HG03060 (cell line): Measurements from ENCODE around the gene TCP11L1.
"Not testable (repeated sequence)": the region's sequence is repeated elsewhere in the genome, so short reads cannot be mapped to it uniquely, and the experiment has no call there.

Experiments used
- ATAC-seq: cut with Tn5 transposase; IDR thresholded peaks from one replicate; pipeline ENCODE4 v1.9.1; 2021; ENCODE audit warnings: low read depth, moderate number of reproducible peaks; ENCODE audit not compliant: unreplicated experiment

TCP11L1 gene

DNA sequence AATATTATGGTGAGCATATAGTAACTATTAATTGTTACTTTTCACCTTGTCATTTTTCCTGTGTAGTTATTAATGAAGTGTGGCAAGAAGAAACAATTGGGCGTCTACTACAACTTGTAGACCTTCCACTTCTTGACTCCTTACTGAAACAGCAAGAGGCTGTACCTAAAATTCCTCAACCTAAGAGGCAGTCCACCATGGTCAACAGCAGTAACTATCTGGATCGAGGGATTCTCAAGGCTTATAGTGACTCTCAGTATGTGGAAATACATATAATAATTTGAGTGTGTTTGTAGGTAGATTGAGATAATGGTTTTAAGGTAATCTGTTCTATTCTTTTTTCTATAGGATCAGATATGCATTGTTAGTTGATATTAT, 10.8 kb upstream of the TCP11L1 start:
- ATAC-seq, result no peak

DNA sequence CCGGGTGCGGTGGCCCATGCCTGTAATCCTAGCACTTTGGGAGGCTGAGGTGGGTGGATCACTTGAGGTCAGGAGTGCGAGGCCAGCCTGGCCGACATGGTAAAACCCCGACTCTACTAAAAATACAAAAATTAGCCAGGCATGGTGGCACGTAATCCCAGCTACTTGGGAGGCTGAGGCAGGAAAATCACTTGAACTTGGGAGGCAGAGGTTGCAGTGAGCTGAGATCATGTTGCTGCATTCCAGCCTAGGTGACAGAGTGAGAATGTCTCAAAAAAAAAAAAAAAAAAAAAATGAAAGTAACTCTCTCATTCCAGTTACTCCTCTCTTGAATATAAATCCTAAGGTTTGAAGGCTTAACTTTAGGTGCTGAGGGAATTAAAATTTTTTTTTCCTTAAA, 10.2 kb upstream of the TCP11L1 start:
- not testable (repeated sequence) for ATAC-seq

DNA sequence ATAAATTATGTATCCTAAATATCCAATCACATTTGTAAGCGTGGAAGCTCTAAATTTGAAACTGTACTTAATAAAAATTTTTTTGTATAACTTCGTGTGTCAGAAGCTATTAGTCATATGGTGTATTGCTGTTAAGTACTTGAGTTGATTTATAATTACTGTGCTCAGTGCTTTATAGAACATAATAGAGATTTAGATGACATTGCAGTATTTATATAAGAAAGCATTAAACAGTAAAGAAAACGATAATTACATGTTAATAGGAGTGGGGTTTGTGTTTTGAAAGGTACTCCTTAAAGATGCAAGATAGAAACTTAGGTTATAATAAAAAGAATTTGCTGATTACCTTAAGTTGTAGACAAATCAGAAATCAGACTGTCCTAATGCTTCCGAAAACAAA, 5.9 kb upstream of the TCP11L1 start:
- no peak for ATAC-seq

DNA sequence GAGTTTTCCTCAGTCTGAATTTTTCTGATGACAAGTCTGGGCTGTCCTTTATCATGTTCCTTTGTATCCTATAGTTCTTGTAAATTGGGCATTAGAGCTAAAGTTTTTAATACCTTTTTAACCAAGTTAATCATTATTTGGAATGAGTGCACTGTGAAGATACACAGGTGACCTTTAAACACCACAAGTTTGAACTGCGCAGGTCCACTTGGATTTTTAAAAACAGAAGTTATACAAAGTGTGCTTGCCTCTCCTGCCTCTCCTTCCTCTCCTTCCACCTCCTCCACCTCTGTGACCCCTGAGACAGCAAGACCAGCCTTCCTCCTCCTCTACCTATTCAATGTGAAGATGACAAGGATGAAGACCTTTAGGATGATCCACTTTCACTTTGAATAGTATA, 4.4 kb upstream of the TCP11L1 start:
- no peak for ATAC-seq

DNA sequence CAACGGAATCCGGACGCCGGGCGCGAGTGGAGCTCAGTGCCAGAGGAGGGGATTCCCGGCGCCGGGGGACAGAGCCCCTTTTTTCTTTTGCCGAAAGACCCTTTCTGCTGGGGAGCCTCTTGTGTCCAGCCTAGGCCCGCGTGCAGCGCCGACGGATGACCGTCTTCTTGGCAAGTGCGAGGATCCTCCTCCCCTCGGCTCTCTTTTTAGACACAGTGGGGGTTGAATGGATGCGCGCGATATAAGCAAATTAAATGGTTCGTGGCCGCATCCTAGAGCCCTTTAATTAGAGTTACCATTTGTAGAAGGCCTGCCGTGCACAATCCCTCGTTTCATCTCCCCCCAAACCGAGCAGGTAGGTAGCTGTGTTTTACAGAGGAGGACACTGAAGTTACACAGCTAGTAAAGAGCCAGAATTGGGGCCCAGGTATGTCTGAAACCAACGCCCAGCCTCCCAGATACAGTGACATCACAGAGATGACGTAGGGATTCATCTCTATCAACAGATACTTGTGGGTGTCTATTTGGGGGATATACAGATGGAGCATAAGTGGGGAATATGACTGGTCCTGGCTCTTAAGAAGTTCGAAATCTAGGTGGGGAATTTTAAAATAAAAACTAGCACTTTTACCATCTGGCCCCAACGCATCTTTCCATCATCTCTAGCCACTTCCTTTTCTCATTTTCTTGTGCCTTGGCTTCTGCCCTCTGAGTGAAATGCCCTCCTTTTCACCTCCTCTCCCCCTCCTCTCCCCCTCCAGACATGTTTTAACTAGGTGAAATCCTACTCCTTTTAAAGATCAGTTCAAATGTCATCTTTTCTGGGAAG, 875 bp downstream of the TCP11L1 start:
- ATAC-seq, result no peak

DNA sequence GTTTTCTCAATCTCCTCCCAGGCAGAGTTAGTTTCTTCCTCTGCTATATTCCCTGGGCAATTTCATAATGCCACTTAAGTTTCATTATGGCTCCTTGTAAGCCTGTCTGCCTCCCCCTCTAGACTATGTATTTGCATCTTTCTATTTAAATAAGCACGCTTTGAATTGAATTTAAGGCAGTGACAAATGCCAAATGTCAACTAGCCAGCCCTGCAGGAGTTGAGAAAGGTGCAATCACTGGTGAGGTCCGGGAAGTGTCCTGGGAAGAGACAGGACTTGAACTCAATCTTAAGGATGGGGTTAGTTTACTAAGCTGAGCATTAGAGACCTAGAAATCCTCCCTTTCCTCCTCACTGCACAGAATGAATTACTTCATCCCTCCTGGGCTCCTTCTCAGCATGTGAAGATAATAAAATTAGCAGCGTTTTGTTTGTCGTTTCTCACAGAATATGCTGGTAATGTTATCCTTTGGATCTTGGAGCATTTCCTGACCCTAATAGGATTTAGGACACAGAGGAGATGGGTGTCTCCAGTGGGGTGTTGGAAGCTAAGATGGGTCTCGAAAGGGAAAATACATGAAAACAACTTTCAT, 1.6 kb downstream of the TCP11L1 start:
- ATAC-seq, result no peak

DNA sequence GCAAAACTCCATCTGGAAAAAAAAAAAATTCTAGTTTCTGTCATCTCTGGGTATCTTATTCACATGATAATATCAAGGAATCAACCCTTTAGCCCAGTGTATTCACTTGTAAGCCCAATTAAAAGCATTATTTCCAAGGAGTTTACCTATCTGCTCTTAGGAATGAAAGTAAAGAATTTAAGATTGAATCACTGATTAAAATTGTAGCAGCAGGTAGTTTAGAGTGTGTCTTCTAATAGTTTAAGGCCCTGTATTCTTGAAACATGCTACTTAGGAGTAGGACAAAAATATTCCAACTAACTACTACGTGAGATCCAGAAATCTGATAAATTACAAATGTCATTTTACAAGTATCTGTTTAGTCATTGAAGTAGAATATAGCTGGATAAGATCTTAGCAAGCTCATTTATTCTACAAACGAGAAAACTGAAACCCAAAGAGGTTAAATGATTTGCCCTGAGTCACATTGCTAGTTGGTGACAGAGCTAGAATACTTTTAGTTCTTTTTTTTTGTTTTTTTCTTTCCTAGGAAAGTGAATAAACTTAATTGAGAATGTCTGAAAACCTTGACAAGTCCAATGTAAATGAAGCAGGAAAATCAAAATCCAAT, 4.0 kb downstream of the TCP11L1 start:
- ATAC-seq, result no peak

DNA sequence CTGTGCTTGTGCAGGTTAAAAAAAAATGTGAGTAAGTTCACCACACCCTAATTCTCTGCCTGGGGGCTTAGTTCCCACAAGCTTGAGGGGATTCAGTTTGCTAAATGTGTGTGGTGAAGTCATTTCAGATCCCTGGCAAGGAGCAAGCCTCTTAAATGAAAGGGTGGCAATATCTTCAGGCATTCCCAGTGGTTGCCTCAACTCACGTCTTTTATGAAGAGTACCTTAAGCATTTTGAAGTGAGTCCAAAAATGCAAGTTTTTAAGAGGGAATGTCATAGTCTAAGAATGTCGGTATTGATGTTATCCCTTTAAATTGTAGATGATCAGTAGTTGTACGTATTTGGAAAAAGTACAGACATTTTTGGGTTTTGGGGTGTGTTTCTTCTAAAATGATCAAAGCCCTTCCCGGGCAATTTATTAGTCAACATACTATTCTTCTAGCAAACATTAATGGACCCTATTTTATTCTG, 4.9 kb downstream of the TCP11L1 start:
- no peak for ATAC-seq

DNA sequence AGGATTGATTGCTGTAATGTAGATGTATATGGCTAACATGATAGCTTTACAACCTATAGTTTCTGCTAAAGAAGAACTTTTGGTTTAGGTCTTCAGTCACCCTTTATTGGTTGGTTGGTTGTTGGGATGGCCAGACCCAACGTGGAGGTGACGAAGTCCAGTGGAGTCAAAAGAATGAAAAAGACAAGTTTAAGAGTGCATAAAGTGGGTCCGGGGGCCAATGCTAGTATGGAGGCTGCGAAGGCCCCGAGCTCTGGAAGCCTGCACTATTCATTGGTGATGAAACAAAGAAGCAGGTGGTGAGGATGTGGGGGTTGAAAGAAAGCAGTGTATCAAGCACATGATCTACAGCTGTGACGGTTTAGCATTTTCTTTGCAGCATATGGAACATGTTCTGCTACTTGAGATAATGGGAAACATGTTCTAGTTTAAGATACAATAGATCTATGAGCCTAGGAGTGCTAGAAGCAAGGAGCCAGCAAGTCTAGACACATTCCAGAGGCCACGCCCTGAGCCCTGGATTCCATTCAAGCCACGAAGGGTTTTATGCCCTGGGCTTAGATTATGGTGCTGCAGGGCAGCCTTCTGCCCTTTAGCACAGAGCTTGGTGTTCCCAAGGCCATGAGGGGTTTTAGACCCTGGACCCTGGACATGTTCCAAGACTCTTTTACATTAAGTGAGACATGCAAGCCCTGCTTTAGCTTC, 6.3 kb downstream of the TCP11L1 start:
- ATAC-seq, result no peak

DNA sequence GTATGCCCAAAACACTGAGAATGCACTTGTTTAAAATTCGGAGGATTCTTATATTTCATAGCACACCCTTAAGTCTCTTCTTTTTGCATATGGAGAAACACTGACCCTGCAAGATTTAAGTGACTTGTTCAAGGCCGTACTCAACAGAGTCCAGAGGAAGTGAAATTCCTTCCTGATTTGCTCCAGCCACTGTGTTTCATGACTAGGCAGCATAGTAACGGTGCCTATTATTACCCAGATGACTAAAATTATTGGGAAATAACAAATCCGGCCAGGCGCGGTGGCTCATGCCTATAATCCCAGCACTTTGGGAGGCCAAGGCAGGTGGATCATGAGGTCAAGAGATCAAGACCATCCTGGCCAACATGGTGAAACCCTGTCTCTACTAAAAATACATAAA, 9.3 kb downstream of the TCP11L1 start:
- ATAC-seq, result not testable (repeated sequence)

DNA sequence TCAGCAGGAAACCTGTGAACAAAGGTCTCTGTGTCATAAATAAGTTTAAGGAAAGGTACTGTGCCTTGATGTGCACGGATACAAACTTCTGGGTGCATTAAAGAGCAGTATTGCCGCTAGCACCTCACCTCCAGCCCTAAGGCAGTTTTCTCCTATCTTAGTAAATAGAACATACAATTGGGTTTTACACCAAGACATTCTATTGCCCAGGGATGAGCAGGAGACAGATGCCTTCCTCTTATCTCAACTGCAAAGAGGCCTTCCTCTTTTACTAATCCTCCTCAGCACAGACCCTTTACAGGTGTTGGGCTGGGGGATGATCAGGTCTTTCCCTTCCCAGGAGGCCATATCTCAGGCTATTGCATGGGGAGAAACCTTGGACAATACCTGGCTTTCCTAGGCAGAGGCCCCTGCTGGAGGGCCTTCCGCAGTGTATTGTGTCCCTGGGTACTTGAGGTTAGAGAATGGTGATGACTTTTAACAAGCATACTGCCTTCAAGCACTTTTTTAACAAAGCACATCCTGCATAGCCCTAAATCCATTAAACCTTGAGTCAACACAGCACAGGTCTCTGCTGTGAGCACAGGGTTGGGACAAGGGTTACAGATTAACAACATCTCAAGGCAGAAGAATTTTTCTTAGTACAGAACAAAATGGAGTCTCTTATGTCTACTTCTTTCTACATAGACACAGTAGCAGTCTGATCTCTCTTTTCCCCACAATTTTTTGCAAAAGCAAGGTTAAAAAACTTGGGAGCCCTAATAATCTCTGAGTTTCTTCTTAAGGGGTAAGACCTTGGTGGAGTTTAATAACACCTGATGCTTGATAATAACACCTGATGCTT, 10.4 kb downstream of the TCP11L1 start:
- ATAC-seq, result not testable (repeated sequence)

DNA sequence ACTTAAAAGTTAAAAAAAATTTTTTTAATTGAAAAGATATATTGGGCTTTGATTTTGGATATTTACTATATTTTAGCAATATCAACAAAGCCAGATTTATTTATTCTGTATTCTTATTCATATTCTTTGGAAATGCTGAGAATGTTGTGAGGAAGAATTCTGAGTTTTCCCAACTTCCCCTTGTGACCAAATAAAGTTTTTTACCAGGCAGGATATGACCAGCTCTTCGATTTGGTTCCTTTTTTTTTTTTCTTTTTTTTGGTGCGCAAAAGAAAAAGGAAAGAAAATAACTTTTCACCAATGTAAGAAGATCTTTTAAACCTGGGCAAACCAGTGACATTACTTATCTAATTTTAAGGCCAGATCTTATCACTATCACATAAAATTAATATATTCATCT, 12.9 kb downstream of the TCP11L1 start:
- ATAC-seq, result no peak

DNA sequence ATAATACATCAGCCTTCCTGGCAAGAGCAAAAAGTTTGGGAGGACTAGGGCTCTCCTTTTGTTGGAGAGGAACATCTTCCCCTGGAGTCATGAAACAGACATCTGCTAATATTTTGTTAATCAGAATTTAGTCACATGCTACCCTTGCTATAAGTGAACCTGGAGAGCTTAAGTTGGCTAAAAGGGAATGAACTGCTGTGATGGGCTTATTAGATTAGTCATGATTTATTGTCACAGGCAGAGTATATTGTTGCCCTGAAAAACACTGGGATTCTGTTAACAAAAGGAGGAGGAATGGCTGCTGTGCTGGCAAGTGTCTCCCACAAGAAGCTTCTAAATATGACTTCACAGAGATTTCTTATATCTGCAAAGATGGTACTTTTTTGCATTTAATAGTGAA, 16.0 kb downstream of the TCP11L1 start:
- ATAC-seq, result no peak

DNA sequence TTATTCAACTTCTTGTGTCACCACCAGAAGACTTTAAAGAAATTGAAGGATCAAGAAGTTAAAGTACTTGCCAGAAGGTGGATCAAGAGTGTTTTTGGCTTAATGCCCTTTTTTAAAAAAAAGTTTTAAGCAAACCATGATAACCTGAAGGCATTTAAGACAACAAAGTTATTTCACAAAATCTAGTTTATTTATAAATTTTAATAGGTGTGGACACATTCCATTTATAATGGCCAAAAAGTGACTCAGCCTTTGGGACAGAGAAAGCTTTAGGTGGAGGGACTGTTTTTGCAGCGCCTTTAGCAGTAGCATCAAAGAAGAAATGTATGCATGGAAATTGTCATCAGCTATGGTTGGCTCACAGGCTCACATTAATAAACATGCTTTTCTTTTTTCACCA, 17.9 kb downstream of the TCP11L1 start:
- ATAC-seq, result no peak

DNA sequence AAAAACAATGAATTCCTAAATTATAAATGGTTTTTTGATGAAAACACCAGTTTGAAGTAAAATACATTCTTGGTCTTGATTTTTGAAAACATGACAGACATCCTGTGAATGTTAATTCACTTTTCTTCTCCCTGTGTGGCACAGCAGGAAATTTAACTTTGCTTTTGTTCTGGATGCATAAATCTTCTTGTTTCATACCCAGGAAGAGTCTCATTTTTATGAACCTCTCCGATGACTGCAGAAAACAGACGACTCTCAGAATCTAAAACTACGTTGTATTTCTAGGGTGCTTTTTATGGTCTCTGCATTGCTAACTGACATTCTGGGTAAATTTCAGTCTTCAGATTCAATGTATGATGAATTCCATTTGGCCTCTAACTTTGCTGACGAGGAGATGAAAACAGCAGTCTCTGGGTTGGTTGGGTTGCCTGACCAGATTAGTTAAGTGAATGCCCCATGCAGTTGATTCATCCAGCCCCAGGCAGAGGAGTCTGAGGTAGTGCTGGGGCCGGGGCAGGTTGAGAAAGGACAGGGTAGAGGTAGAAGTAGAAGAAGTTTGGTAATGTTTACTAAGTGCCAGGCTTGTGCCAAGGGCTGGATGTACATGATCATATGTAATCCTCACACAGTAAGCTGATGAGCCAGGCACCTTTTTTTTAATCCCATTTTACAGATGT, 20.1 kb downstream of the TCP11L1 start:
- no peak for ATAC-seq

DNA sequence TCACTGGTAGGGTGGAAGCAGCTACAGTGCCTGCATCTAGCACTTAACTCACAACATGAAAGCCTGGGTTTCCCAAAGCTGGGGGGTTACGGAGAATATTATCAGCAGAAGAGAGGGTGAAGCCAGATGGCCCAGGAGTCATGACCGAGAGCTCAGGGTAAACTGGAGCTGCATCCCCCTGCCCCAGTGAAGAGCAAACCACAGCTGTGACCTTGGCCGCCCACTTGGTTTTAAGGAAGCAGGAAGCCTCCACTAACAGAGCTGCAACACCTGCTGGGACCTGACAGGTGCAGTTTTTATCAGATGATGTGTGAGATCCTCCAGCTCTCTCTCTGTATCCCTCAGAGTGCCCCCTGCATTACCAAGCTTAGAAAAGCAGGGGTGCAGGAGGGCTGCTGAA, 20.9 kb downstream of the TCP11L1 start:
- ATAC-seq, result no peak

DNA sequence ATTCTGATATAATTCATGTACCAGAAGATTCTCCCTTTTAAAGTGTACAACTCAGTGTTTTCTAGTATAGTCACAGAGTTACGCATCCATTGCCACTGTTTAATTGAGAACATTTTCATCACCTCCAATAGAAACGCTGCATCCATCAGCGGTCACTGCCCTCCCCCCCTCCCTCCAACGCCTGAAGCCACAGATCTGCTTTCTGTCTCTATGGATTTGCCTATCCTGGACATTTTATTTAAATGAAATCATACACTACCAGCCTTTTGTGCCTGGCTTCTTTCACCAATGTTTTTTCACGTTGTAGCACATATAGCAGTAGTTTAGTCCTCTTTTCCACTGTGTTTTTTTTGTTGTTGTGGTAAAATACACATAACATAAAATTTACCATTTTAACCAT, 22.8 kb downstream of the TCP11L1 start:
- no peak for ATAC-seq

DNA sequence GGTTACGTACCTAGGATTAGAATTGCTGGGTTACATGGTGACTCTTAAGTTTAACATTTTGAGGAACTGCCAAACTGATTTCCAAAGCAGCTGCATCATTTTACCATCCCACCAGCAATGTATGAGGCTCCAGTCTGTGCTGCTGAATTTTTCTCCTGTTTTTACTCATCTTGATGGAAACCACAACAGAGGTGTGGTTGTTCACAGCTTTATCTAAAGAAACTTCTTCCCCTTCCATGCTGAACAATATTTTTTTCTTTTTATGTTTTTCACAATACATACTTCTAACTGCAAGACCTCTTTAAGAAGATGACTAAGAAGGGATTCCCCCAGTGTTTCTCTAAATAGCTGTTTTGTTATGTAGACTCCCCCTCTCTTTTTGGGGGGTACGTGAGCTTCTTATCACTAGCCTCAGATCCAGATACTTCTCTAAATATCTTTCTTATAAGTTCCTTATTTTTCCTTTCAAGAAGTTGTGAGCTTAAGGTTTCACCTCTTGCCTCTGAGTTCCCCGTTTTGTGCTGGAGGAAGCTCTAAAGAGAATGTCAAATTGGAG, 24.0 kb downstream of the TCP11L1 start:
- peak; percentile 37 for ATAC-seq

DNA sequence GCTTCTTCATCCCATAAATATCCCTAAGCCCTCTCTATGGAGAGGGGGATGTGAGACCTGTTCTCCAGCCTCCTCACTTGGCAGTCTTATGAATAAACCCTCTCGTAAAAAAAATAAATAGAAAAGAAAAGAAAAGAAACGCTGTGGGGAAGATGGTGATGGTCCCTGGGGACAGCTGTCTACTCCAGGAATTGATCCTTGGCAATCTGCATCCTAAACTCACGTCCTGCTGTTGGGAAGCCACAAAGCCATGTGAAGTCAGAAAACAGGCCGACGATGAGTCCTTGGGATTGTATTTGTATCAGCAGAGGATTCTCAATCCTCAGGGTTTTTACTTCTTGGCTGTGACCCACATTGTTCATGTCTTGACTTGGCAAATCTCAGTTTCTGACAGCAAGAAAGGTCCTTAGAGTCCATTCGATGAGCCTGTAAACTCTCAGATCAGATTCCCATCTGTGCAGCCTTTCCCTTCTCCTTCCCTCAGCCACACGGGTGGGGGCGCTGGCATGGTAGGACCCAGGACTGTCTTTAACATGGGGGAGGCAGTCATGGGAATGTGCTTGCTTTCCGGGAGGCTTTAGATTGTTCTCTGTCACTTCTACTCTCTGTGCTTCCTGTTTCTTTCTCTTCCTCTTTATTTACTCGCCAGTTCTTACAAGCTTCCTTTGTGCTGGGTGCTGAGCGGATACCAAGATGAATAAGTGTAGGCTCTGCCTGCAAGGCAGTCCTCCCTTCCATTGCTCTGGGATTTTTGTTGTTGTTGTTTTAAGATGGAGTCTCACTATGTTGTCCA, 24.9 kb downstream of the TCP11L1 start:
- no peak for ATAC-seq
